ENCODE data around the gene DLEU7. TPM values are rescaled to one million over a fixed set of nuclear protein-coding genes. Genes with fewer than 3 reads are reported as not detected.

DLEU7 gene
- total RNA-seq, 1 donor from 2014 or later = not detected

- DNase-seq (ENCODE audit: extremely low read depth, low read depth, low spot score) = no peak
These were observed 46.4 kb downstream of the DLEU7 start for GRCh38 chr13:50797091-50797490.

GRCh38 chr13:50796463-50796862, 47.0 kb downstream of the DLEU7 start:
- no peak for DNase-seq (ENCODE audit: extremely low read depth, low read depth, low spot score)

GRCh38 chr13:50794226-50794625, 49.3 kb downstream of the DLEU7 start:
- no peak for DNase-seq (ENCODE audit: extremely low read depth, low read depth, low spot score)

- DNase-seq (ENCODE audit: extremely low read depth, low read depth, low spot score) = no peak
These were observed 50.5 kb downstream of the DLEU7 start for GRCh38 chr13:50793026-50793425.

- no peak for DNase-seq (ENCODE audit: extremely low read depth, low read depth, low spot score)
These were observed 54.8 kb downstream of the DLEU7 start for GRCh38 chr13:50788551-50789210.

- DNase-seq (ENCODE audit: extremely low read depth, low read depth, low spot score) = no peak
These were observed 55.9 kb downstream of the DLEU7 start for GRCh38 chr13:50787316-50788195.

GRCh38 chr13:50783717-50784290, 59.7 kb downstream of the DLEU7 start:
- no peak for DNase-seq (ENCODE audit: extremely low read depth, low read depth, low spot score)

GRCh38 chr13:50783066-50783465, 60.4 kb downstream of the DLEU7 start:
- no peak for DNase-seq (ENCODE audit: extremely low read depth, low read depth, low spot score)

- no peak for DNase-seq (ENCODE audit: extremely low read depth, low read depth, low spot score)
These were observed 63.1 kb downstream of the DLEU7 start for GRCh38 chr13:50780201-50781015.

- DNase-seq (ENCODE audit: extremely low read depth, low read depth, low spot score) = no peak
These were observed 63.9 kb downstream of the DLEU7 start for GRCh38 chr13:50779443-50780200.

Other genes starting within 250 kb of the DLEU7 start
- 24.4 and 27.6 TPM in 2 replicates for gene RNASEH2B, start 66.1 kb upstream of the DLEU7 start, total RNA-seq